GM12892 (cell line): ENCODE measurements around the gene PDZRN3.

Source experiments
- POLR2A ChIP-seq: IDR thresholded peaks from 2 replicates; pipeline ENCODE4 v1.6.1; 2011; ENCODE audit warnings: low read depth, low read length, control low read depth
- POLR2AphosphoS5 ChIP-seq: IDR thresholded peaks from 2 replicates; pipeline ENCODE4 v1.6.1; 2011; ENCODE audit warnings: low read depth, low read length, control low read depth
- TAF1 ChIP-seq: IDR thresholded peaks from 2 replicates; pipeline ENCODE4 v1.6.1; 2011; ENCODE audit warnings: low read depth, mild to moderate bottlenecking, control low read depth, low read length, borderline replicate concordance

DNA sequence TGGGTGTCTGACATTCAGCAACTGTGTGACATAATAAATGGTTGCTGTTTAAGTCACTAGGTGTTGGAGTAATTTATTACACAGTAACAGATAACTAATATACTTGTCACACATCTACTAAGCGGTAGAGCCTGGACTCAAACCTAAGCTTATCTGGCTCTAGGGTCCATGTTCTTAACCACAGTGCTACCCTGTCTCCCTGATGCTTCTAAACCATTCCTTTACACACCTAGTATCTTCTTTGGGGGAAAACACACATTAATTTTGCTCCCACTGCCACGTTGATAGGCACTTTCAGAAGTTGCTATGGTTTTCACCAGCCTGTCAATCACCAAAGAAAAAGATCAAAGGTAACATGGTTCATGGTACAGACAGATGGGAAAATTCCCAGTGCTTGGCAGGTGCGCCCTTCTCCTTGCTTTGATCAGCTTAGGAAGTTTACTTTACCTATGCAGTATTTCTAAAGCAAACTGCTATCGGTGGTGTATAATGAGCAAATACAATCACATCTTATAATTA lies 150.8 kb downstream of the PDZRN3 start:
- TF ChIP-seq POLR2AphosphoS5 (no peak), TAF1 (no peak), POLR2A (no peak)
